Retina (tissue), 1 donor: ENCODE measurements around the gene ZKSCAN4.

Source experiments
- DNase-seq: peaks from one replicate; pipeline ENCODE4 v3.0.0-alpha.2; 2016

The ZKSCAN4 gene

DNA sequence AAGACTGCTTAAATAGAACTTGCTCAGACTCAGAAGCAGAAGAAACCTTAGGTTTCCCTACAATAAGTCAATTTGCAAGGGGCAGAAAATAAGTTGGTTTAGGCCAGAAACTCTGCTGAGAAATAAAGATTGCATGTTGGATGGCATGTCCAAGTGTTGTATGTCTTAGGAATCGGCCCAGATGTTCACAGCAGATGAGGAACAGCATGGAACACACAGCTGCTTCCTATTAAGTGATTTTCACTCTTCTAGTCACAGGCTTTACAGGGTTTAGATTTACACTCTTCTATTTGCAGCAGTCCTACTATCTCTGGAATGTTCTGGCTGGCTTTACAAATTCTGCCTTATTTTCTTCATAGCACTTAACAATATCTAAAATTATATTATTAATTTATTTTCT lies 3.2 kb downstream of the ZKSCAN4 start:
- DNase-seq = no peak

DNA sequence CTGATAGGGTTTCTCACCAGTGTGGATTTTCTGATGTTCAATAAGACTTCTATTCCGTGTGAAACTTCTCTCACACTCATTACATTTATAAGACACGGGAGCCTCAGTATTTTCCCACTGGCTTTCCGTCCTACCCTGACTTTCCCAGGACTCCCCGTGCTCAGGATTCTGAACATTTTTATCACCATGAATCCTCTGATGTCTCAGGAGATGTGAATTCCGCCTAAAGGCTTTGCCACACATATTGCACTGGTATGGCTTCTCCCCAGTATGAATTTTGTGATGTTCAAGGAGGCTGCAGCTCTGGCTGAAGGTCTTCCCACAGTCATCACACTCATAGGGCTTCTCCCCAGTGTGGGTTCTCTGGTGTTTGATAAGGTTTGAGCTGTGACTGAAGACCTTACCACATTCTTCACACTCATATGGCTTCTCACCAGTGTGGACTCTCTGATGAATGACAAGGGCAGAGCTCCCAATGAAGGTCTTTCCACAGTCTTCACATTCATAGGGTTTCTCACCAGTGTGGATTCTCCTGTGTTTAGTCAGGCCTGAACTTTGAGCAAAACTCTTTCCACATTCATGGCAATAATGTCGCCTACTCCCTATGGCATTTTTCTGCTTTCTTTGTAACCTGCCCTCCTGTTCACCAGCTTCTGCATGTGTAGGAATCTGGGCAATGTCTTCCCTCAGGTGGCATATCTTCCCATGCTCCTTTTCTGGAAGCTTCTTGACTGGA lies 6.7 kb downstream of the ZKSCAN4 start:
- DNase-seq = no peak

DNA sequence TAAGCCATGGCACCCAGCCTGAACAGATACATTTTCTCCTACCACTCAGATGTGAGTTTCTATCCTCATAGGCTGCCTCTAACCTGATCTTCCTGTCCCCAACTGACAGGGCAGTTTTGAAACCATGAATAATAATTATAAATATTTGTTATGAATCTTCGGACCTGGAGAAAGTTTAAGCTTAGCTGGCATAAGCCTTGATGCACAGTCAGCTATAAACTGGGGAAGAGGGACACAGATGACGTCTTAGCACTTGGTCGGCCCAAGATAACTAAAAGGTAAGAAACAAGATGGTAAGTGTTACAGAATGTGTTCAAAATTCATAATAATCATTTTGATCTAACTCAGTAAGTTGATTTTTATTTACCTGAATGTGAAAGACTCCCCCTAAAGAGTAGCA lies 8.1 kb downstream of the ZKSCAN4 start:
- DNase-seq = no peak

DNA sequence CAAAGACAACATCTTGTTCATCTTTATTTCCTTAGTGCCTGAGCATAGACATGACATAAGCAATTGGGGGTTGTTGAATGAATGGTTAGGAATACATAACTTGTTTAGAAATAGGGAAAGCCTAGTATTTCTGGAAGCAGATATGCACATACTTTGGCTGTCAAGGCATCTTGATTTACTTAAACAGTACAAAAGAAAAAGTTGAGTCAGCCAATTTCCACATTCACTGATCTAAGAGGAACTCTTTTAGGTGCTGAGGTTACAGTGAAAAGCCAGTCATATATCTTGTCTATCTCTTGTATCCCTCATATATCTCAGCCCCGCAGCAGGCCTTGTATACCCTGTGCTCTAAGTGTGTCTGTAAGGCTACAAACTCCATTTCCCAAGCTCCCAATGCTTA lies 11.6 kb downstream of the ZKSCAN4 start:
- no peak for DNase-seq

DNA sequence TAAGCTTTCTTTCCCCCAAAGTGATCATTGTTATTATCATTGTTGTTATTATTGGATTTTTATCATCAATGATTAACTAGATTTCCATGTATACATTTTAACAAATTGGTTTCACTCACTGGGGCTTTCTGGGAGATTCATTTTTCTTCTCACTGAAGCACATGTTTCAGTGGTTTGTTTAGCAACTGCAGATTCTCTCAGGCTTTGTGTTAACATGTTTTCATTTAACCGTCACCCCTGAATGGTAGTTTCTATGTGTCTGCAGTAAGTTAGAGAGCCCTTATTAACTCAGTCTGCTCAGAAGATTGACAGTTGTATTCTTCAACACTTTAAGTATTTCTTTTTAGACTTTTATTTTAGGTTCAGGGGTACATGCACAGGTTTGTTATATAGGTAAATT lies 12.4 kb downstream of the ZKSCAN4 start:
- no peak for DNase-seq

DNA sequence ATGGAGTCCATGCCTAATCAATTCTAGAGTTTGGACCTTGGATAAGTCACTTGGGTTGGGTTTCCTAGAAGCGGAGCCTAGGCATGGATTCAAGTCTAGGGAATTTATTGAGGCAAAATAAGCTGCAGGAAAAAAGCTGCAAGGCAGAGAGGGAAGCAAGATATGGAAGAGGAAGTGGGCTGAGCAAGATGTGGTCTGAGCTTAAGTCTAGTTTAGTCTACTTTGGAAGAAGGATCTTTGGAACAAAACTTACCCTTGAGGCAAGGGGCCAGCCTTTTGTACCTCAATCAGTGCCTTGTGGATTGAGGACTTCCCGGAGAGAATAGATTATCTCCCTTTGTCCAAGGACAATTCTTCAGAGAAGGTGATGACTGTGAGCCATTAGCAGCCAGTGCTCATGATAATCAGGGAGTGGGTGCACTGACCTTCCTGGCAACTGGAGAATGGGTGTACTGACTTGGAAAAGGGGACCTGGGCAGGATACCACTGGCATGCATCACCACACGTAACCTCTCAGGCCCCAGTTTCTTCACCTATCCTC lies 16.1 kb downstream of the ZKSCAN4 start:
- no peak for DNase-seq

DNA sequence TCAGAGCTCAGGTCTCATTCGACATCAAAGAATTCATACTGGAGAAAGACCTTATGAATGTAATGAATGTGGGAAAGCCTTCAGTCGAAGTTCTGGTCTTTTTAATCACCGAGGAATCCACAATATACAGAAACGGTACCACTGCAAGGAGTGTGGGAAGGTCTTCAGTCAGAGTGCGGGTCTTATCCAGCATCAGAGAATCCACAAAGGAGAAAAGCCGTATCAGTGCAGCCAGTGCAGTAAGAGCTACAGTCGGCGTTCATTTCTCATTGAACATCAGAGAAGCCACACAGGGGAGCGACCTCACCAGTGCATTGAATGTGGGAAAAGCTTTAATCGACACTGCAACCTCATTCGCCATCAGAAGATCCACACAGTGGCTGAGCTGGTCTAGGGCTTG lies 19.3 kb downstream of the ZKSCAN4 start:
- DNase-seq = no peak

DNA sequence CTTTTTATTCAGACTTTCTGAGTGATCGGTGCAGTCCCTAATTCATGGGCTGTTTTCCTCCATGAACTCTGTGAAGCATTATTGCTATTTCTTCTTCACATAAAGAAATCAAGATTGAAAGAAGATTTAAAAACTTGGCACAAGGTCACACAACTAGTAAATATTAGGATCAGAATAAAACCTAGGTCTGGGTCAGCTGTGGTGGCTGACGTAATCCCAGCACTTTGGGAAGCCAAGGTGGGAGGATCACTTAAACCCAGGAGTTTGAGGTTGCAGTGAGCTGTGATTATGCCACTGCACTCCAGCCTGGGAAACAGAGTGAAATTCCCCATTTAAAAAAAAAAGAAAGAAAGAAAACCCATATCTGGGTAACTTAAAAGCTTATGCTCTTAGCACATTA lies 25.6 kb downstream of the ZKSCAN4 start:
- no peak for DNase-seq

DNA sequence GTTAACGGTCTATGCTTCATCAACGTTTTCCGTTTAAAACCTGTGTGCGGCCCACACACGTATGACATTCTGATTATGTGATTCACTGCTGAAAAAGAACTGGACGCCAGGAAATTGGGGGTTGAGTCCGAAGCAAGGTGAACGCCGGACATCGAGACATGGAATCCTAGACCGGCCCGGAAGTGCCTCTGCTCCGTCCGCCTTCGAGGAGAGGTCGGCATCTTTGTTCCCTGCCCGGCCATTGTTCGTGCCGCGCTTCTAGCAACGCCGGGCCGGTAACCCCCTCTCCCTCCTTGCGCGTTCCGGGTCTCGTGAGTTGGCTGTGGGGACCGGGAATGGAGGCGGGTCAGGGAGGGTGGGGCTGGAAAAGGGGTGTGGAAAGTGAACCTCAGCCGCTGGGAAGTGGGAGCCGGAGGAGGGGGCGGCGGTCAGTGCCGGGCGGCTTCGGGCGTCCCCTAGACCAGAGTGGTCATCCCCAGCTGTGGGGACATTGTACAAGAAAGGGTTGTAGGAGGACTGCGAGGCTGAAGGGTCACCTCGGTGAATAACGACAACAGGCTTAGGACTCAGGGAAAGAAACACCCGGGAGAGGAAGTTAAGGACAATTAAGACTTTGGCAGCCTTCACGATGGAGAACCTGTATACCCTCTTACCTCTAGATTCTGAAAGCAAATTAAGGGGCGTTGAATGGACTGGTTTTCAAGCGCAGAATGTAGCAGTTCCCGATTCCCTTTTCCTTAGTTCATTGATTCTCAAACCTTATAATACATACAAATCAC lies 26.8 kb downstream of the ZKSCAN4 start, which contains the start of gene ZSCAN9:
ZSCAN9 (plus strand) TSS at position 220 of the 779 bp plus-strand sequence. CDS start 1,810 bp downstream, outside the sequence.
- peak; percentile 88 for DNase-seq

DNA sequence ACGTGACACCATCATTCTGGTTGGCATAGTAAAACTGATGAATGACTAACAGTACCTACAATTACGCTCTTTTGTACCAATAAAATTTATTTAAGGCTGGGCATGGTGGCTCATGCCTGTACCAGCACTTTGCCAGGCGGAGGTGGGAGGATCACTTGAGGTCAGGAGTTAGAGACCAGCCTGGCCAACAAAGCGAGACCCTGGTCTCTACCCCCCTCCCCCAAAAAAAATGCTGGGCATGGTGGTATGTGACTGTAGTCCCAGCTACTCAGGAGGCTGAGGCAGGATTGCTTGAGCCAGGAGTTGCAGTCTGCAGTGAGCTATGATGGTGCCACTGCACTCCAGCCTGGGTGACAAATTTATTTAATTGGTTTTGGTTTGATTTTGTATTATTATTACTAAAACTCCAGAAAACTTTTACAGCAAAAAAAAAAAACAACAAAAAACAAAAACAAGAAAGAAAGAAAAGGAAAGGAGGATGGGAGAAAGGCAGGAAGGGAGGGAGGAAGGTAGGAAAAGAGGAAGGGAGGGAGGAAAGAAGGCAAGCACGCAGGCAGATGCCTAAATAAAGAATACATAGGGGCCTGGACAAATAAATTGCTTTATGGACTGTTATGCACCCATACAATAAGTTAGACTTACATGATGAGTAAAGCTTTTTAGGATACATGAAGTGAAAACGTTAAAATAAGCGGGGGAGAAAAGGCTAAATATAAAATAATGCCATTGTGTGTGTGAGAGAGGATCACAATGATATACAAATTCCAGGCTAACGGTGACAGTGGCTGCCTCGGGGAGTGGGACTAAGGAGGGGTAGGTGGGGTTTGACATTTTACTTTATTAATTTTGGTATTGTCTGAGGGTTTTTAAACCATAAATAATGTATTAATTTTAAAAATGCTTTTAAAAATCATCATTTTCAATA lies 27.7 kb downstream of the ZKSCAN4 start:
- DNase-seq = peak; percentile 44

DNA sequence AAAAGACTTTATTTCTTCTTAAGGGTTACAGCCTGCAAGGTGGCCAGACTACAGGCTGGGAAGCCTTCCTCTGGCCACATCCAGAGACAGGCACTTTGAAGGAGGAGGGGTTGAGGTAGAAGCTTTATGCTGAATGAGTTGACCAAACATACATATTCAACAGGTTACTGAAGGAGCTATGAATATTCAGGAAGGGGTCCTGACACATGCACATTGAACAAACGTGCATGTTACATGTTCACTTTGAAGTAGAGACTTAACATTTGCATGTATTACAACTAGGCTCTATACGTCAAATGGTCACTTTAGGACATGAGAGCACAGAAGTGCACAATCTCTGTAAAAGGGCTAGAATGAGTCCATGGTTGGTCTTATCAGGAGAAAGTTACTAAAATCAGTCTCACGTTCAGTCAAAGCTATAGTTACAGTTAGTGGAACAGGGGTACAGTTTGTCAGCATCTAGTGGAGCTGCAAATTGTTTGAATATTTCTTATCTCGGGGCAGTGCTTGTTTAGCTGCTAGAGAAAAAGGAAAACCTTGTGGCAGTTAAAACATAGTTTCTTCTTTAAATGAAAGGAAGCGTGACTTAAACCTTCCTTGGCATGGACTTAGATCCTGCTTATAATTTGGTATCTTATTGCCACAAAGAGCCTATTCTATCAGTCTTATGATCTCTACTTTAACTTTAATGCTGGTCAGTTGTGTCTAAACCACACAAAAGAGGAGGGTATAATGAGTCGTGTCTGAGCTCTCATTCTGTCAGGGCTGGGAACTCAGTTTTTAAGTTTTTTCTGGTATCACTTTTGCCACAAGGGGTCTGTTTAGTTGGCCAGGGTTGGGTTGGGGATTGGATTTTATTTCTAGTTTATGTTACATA lies 31.6 kb downstream of the ZKSCAN4 start:
- no peak for DNase-seq

DNA sequence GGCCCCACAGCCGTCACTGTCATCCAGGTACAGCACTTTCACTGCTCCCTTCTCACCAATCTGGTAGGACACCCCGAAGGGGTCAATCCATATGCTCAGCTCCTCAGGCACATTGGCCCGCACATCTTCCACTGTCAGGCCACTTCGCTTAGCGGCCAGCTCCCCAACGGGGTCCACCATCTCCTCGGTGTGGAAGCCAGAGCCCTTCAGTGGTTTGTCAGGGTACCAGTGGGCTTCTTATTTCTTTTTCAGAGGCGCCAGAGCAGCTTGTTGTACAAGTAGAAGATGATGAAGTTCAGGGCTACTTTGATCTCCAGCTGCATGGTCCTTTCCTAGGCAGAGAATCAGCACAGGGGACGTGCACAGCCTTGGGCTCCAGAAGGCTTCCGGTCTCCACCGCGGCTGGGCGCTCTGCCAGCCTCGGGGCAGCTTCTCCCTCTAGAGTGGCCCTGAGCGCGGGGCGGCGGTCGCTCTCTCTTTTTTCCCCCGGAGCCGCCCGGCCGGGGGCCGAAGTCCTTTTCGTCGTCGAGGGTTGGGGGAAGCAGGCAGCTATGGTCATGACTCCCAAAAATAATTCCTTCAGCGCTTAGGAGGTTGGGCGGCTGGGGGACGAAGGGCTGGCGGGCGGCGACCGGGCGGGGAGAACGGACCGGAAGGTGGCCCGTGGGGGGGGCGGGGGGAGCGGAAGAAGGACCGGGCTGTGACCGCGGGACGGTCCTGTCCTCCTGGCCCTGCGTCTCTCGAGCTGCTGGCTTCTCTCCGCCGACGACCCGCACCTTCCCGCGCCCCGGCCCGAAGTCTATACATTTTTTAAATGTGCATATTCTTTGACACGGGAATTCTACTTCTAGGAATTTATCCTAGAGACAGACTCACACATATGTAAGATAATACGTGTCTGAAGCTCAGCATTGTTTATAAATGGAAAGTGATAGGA lies 33.5 kb downstream of the ZKSCAN4 start:
- peak; percentile 79 for DNase-seq

DNA sequence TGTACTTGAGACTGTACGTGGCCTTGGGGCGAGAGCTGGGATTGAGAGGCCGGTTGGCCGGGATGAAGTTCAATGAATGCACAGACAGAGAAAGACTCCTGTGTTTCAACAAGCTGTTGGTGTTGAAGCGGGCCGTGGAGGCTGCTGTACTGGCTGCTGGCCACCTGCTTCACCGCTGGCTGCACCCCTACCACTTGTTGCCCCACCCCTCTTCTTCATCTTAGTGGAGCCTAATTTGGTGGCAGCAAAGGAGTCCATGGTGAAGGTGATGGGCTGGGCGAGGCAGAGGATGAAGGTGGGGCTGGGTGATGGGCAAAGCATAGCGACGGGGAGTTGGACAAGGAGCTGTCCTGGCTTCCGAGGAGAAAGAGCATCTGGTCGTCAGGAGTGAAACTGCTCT lies 34.2 kb downstream of the ZKSCAN4 start:
- DNase-seq = no peak

DNA sequence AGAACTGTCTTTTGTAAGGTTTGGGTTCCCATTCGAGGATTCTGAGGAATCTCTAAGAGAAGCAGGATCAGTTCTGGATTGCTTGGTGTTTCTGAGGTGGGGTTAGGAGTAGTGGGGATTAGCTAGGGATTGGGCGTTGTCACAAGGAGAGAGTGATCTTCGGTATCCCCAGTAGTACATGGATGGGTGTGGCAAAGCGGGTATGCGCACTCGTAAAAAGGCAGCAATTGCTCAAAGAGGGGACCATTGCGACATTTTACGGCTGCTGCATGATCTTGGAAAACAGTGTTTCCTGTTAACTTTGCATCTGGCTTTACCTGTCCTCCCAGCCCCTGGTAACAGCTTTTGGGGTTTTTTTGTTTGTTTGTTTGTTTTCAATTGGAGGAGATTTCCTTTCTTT lies 36.6 kb downstream of the ZKSCAN4 start:
- DNase-seq = no peak

DNA sequence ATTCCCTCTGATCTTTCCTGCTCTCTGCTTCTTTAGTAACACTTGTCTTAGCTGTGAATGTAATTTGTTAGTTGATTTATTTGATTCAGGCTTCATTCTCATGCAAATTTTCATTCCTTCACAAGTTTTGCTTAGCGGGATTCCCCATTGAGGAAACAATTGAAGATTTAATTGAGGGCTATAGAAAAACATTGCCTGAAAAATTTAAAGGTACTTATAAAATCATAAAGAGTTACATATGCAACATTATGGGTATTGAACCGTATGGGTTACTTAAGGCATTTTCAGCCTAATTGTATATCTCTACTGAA lies 38.9 kb downstream of the ZKSCAN4 start:
- no peak for DNase-seq

DNA sequence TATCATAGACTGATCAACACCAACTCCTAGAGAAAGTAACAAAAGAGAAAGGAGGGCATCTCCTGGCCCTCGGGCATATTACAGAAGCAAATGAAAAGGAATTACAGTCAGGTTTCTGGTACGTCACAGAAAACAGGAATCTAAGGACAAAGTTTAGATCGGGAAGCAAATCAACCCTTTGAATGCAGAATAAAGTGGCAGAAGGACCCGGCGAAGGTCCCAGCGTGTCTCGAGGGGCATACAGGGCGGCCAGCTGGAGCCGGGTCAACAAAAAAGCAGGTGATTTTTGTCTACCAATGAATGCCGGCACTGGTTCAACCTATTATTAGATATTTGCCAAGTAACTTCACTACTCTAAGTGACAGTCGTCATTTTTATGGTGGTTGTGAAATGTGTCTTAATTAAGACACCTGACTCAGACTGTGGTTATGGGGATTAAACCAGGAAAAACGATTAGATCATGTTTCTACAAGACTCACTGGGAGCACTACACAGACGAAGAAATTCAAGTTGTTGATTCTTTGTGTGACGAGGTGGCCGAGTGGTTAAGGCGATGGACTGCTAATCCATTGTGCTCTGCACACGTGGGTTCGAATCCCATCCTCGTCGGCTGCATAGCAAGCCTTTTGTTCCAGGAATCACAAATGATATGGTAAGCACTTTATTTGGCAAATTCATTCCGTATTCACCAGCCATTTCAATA lies 39.4 kb downstream of the ZKSCAN4 start:
- DNase-seq = peak; percentile 51

DNA sequence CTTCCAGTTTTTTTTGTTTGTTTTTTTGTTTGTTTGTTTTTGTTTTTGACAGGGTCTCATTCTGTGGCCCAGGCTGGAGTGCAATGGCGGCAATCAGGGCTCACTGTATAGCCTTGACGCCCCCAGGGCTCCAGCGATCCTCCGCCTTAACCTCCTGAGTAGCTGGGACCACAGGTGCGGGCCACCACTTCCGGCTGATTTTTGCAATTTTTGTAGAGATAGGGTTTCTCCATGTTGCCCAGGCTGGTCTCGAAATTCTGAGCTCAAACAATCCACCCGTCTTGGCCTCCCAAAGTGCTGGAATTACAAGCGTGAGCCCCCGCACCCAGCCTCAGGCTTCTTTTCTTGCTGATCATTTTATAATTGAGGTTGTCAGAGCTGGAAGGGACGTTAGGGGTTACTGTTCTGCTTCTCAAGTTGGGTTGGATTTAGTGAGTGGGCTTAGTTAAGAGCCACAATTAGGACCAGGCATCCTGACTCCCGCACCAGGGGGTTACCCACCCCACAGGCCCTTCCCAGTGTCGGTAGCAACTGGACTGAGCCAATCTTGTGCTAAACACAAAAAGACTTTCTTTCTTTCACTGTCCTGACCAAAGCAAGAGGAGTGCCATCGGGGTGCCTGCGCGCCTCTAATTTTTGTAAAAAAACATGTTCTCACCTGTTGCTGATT lies 40.1 kb downstream of the ZKSCAN4 start:
- DNase-seq = peak; percentile 48

DNA sequence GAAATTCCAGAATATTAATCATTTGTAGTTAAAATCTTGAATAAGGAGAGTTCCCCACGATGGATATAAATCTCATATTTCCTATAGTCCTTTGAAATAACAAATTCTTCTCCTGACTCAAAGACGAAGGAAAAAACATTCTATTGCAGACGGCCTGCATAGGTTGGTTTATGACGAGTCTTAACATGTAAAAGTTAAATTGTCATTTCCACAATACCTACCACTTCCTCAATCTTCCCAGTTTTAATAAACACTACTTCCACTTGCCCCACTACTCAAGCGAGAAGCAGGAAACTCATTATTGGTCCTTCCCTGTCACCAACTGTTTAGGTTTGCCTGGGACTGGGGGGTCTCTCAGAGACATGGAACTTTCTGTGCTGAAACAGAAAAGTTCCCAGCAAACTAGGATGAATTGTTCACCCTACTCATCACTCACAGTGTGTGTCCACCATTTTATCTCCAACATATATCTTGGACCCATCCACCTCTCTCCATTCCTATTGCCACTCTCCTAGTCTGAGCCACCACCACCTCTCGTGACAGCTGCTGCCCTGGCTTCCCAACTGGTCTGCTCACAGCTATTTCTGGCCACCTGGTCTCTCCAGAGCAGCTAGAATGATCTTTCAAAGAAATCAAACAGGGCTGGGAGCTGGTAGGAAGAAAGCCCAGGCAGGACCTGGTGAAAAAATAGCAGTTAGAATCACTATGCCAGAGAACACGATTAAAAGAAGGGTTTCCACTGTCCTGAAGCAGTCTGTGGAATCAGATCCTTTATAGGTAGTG lies 42.1 kb downstream of the ZKSCAN4 start:
- DNase-seq = no peak
